ENCODE data around the gene KRT35. TPM values are rescaled to one million over a fixed set of nuclear protein-coding genes. Genes with fewer than 3 reads are reported as not detected.

The KRT35 gene
- total and polyA plus RNA-seq, 10 of the 15 experiments (the other 5 are each of a cell fraction or from before 2014, with no cell fraction given) = not detected

DNA sequence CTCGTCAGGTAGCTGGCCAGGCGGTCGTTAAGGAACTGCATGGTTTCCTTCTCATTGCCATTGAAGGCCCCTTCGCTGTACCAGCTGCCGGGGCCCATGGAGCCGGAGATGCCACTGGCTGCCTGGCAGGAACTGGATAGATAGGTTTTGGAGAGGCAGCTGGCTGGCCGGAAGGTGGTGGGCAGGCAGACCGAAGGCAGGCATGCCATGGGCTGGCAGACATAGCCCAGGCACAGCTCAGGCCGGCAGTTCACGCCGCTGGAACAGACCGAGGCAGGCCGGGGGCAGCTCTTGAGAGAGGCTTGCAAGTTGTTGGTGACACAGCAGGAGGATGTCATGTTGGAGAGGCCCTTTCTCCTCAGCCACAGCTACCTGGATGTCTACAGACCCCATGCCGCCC lies 14.0 kb downstream of the KRT35 start, which contains the start of gene KRT32 (continued):
- TF ChIP-seq, protein P1, sequence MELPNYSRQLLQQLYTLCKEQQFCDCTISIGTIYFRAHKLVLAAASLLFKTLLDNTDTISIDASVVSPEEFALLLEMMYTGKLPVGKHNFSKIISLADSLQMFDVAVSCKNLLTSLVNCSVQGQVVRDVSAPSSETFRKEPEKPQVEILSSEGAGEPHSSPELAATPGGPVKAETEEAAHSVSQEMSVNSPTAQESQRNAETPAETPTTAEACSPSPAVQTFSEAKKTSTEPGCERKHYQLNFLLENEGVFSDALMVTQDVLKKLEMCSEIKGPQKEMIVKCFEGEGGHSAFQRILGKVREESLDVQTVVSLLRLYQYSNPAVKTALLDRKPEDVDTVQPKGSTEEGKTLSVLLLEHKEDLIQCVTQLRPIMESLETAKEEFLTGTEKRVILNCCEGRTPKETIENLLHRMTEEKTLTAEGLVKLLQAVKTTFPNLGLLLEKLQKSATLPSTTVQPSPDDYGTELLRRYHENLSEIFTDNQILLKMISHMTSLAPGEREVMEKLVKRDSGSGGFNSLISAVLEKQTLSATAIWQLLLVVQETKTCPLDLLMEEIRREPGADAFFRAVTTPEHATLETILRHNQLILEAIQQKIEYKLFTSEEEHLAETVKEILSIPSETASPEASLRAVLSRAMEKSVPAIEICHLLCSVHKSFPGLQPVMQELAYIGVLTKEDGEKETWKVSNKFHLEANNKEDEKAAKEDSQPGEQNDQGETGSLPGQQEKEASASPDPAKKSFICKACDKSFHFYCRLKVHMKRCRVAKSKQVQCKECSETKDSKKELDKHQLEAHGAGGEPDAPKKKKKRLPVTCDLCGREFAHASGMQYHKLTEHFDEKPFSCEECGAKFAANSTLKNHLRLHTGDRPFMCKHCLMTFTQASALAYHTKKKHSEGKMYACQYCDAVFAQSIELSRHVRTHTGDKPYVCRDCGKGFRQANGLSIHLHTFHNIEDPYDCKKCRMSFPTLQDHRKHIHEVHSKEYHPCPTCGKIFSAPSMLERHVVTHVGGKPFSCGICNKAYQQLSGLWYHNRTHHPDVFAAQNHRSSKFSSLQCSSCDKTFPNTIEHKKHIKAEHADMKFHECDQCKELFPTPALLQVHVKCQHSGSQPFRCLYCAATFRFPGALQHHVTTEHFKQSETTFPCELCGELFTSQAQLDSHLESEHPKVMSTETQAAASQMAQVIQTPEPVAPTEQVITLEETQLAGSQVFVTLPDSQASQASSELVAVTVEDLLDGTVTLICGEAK (IDR thresholded peaks at IDR 0.05; ENCODE audit: borderline replicate concordance) = no peak
- TF ChIP-seq MEF2A (IDR thresholded peaks at IDR 0.05; ENCODE audit: insufficient read depth, low read depth, low read length) (no peak), SMAD1 (IDR thresholded peaks at IDR 0.05; ENCODE audit: low read depth, partially characterized antibody) (no peak), FOXK2 (IDR thresholded peaks at IDR 0.05) (no peak), ZNF217 (IDR thresholded peaks at IDR 0.05) (no peak), POU2F2 (IDR thresholded peaks at IDR 0.05; ENCODE audit: borderline replicate concordance, low read depth, low read length) (no peak), ETV6 (conservative IDR thresholded peaks at IDR 0.05 in 1 of 2, IDR thresholded peaks at IDR 0.05 in 1 of 2; ENCODE audit: borderline replicate concordance in 1 of 2, low read depth in 1 of 2) (no peak), CREB1 (IDR thresholded peaks at IDR 0.05; ENCODE audit: low read depth) (no peak), SMAD5 (IDR thresholded peaks at IDR 0.05; ENCODE audit: low read depth) (no peak)
- TF ChIP-seq, protein P2, sequence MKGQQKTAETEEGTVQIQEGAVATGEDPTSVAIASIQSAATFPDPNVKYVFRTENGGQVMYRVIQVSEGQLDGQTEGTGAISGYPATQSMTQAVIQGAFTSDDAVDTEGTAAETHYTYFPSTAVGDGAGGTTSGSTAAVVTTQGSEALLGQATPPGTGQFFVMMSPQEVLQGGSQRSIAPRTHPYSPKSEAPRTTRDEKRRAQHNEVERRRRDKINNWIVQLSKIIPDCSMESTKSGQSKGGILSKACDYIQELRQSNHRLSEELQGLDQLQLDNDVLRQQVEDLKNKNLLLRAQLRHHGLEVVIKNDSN (IDR thresholded peaks at IDR 0.05; ENCODE audit: borderline replicate concordance, extremely low read length, insufficient read depth, low read depth, low read length) = no peak
- TF ChIP-seq, protein P3, sequence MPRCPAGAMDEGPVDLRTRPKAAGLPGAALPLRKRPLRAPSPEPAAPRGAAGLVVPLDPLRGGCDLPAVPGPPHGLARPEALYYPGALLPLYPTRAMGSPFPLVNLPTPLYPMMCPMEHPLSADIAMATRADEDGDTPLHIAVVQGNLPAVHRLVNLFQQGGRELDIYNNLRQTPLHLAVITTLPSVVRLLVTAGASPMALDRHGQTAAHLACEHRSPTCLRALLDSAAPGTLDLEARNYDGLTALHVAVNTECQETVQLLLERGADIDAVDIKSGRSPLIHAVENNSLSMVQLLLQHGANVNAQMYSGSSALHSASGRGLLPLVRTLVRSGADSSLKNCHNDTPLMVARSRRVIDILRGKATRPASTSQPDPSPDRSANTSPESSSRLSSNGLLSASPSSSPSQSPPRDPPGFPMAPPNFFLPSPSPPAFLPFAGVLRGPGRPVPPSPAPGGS (IDR thresholded peaks at IDR 0.05; ENCODE audit: borderline replicate concordance, insufficient read depth, low read depth, low read length, poor library complexity, severe bottlenecking) = no peak

All from GM12878 (cell line).